ENCODE measurements around the gene KCNE4.
"Not testable (repeated sequence)": the region's sequence is repeated elsewhere in the genome, so short reads cannot be mapped to it uniquely, and the experiment has no call there.

KCNE4 gene

GRCh38 chr2:223055836-223056235, 3.8 kb downstream of the KCNE4 start:
- FAIRE-seq (no peak), DNase-seq (ENCODE audit: extremely low spot score, insufficient read length, low read depth) (no peak)

GRCh38 chr2:223056701-223057418, 4.9 kb downstream of the KCNE4 start:
- DNase-seq (ENCODE audit: extremely low spot score, insufficient read length, low read depth) (no peak), FAIRE-seq (no peak)

GRCh38 chr2:223057569-223057968, 5.6 kb downstream of the KCNE4 start:
- no peak for FAIRE-seq
- DNase-seq (ENCODE audit: extremely low spot score, insufficient read length, low read depth): no peak

GRCh38 chr2:223058952-223059716, 7.1 kb downstream of the KCNE4 start:
- DNase-seq (ENCODE audit: extremely low spot score, insufficient read length, low read depth): no peak
- no peak for FAIRE-seq

GRCh38 chr2:223060201-223060825, 8.3 kb downstream of the KCNE4 start:
- no peak for DNase-seq (ENCODE audit: extremely low spot score, insufficient read length, low read depth)
- no peak for FAIRE-seq

GRCh38 chr2:223062396-223062795, 10.4 kb downstream of the KCNE4 start:
- no peak for DNase-seq (ENCODE audit: extremely low spot score, insufficient read length, low read depth)
- FAIRE-seq: no peak

- FAIRE-seq (no peak), DNase-seq (ENCODE audit: extremely low spot score, insufficient read length, low read depth) (no peak)
Measured at GRCh38 chr2:223065107-223065506, 13.1 kb downstream of the KCNE4 start.

- FAIRE-seq (no peak), DNase-seq (ENCODE audit: extremely low spot score, insufficient read length, low read depth) (no peak)
Measured at GRCh38 chr2:223066721-223067120, 14.7 kb downstream of the KCNE4 start.

- FAIRE-seq (no peak), DNase-seq (ENCODE audit: extremely low spot score, insufficient read length, low read depth) (no peak)
Measured at GRCh38 chr2:223068071-223068470, 16.1 kb downstream of the KCNE4 start.

GRCh38 chr2:223069465-223069864, 17.5 kb downstream of the KCNE4 start:
- DNase-seq (ENCODE audit: extremely low spot score, insufficient read length, low read depth) (no peak), FAIRE-seq (no peak)

- FAIRE-seq (no peak), DNase-seq (ENCODE audit: extremely low spot score, insufficient read length, low read depth) (no peak)
Measured at GRCh38 chr2:223069988-223070387, 18.0 kb downstream of the KCNE4 start.

GRCh38 chr2:223071139-223071538, 19.1 kb downstream of the KCNE4 start:
- FAIRE-seq (no peak), DNase-seq (ENCODE audit: extremely low spot score, insufficient read length, low read depth) (no peak)

- DNase-seq (ENCODE audit: extremely low spot score, insufficient read length, low read depth): no peak
- FAIRE-seq: no peak
Measured at GRCh38 chr2:223072826-223073225, 20.8 kb downstream of the KCNE4 start.

- no peak for FAIRE-seq
- no peak for DNase-seq (ENCODE audit: extremely low spot score, insufficient read length, low read depth)
Measured at GRCh38 chr2:223075301-223076270, 23.6 kb downstream of the KCNE4 start.

- FAIRE-seq (no peak), DNase-seq (ENCODE audit: extremely low spot score, insufficient read length, low read depth) (no peak)
Measured at GRCh38 chr2:223076573-223076972, 24.6 kb downstream of the KCNE4 start.

- FAIRE-seq: no peak
- DNase-seq (ENCODE audit: extremely low spot score, insufficient read length, low read depth): no peak
Measured at GRCh38 chr2:223078482-223078881, 26.5 kb downstream of the KCNE4 start.

- FAIRE-seq (no peak), DNase-seq (ENCODE audit: extremely low spot score, insufficient read length, low read depth) (no peak)
Measured at GRCh38 chr2:223079378-223079777, 27.4 kb downstream of the KCNE4 start.

- DNase-seq (ENCODE audit: extremely low spot score, insufficient read length, low read depth) (no peak), FAIRE-seq (no peak)
Measured at GRCh38 chr2:223079925-223080324, 27.9 kb downstream of the KCNE4 start.

- not testable (repeated sequence) for FAIRE-seq; DNase-seq (ENCODE audit: extremely low spot score, insufficient read length, low read depth)
Measured at GRCh38 chr2:223080790-223081360, 28.9 kb downstream of the KCNE4 start.

- FAIRE-seq (no peak), DNase-seq (ENCODE audit: extremely low spot score, insufficient read length, low read depth) (no peak)
Measured at GRCh38 chr2:223081789-223082188, 29.8 kb downstream of the KCNE4 start.
